Measurements from ENCODE around the gene DHX57.
"Not testable (repeated sequence)": the region's sequence is repeated elsewhere in the genome, so short reads cannot be mapped to it uniquely, and the experiment has no call there.

The DHX57 gene

GRCh38 chr2:38794235-38794946 is 81.3 kb downstream of the DHX57 start:
- DNase-seq (ENCODE audit: low spot score) = peak; percentile 48

GRCh38 chr2:38793511-38793910 is 82.2 kb downstream of the DHX57 start:
- no peak for DNase-seq (ENCODE audit: low spot score)

GRCh38 chr2:38792751-38793150 is 83.0 kb downstream of the DHX57 start:
- no peak for DNase-seq (ENCODE audit: low spot score)

- not testable (repeated sequence) for DNase-seq (ENCODE audit: low spot score)
Measured at GRCh38 chr2:38792321-38792720, 83.4 kb downstream of the DHX57 start.

GRCh38 chr2:38791744-38792143 is 84.0 kb downstream of the DHX57 start:
- DNase-seq (ENCODE audit: low spot score) = no peak

- DNase-seq (ENCODE audit: low spot score) = no peak
Measured at GRCh38 chr2:38789691-38790090, 86.0 kb downstream of the DHX57 start.

- peak; percentile 71 for DNase-seq (ENCODE audit: low spot score)
Measured at GRCh38 chr2:38788306-38788705, 87.4 kb downstream of the DHX57 start.

GRCh38 chr2:38783586-38783985 is 92.1 kb downstream of the DHX57 start:
- no peak for DNase-seq (ENCODE audit: low spot score)

- DNase-seq (ENCODE audit: low spot score) = no peak
Measured at GRCh38 chr2:38778687-38779082, 97.0 kb downstream of the DHX57 start.

- no peak for DNase-seq (ENCODE audit: low spot score)
Measured at GRCh38 chr2:38776531-38776930, 99.2 kb downstream of the DHX57 start.

GRCh38 chr2:38775921-38776225 is 99.9 kb downstream of the DHX57 start:
- DNase-seq (ENCODE audit: low spot score) = no peak

GRCh38 chr2:38775097-38775920 is 100.4 kb downstream of the DHX57 start:
- DNase-seq (ENCODE audit: low spot score) = no peak

GRCh38 chr2:38771632-38772031 is 104.1 kb downstream of the DHX57 start:
- peak; percentile 15 for DNase-seq (ENCODE audit: low spot score)

- DNase-seq (ENCODE audit: low spot score) = no peak
Measured at GRCh38 chr2:38765551-38765950, 110.2 kb downstream of the DHX57 start.

- peak; percentile 43 for DNase-seq (ENCODE audit: low spot score)
Measured at GRCh38 chr2:38765149-38765548, 110.6 kb downstream of the DHX57 start.

GRCh38 chr2:38763728-38764127 is 112.0 kb downstream of the DHX57 start:
- no peak for DNase-seq (ENCODE audit: low spot score)

- DNase-seq (ENCODE audit: low spot score) = no peak
Measured at GRCh38 chr2:38763228-38763627, 112.5 kb downstream of the DHX57 start.

GRCh38 chr2:38755891-38756290 is 119.8 kb downstream of the DHX57 start:
- DNase-seq (ENCODE audit: low spot score) = not testable (repeated sequence)

GRCh38 chr2:38754506-38754905 is 121.2 kb downstream of the DHX57 start:
- DNase-seq (ENCODE audit: low spot score) = no peak

GRCh38 chr2:38754049-38754448 is 121.7 kb downstream of the DHX57 start:
- no peak for DNase-seq (ENCODE audit: low spot score)

- DNase-seq (ENCODE audit: low spot score) = no peak
Measured at GRCh38 chr2:38751596-38752410, 123.9 kb downstream of the DHX57 start.

- peak; percentile 98 for DNase-seq (ENCODE audit: low spot score)
Measured at GRCh38 chr2:38750891-38751595, 124.7 kb downstream of the DHX57 start, which contains the start of gene SRSF7. TSS of gene SRSF7 (minus strand) at chr2:38751361. CDS start at chr2:38751256, 105 bp downstream.
